Stimulated activated CD8-positive, alpha-beta memory T cell treated with anti-CD3 and anti-CD28 coated beads, Interleukin-15, amount 100 ng/mL, for 48 hours (primary cell): ENCODE data around the gene TMIGD1.

Experiments used
- DNase-seq, 2 donors: peaks; one replicate each; pipeline ENCODE4 v3.0.0-alpha.2; 2020; ENCODE audit warnings: low read depth in 2 of 2

TMIGD1 gene, protein sequence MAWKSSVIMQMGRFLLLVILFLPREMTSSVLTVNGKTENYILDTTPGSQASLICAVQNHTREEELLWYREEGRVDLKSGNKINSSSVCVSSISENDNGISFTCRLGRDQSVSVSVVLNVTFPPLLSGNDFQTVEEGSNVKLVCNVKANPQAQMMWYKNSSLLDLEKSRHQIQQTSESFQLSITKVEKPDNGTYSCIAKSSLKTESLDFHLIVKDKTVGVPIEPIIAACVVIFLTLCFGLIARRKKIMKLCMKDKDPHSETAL

DNA sequence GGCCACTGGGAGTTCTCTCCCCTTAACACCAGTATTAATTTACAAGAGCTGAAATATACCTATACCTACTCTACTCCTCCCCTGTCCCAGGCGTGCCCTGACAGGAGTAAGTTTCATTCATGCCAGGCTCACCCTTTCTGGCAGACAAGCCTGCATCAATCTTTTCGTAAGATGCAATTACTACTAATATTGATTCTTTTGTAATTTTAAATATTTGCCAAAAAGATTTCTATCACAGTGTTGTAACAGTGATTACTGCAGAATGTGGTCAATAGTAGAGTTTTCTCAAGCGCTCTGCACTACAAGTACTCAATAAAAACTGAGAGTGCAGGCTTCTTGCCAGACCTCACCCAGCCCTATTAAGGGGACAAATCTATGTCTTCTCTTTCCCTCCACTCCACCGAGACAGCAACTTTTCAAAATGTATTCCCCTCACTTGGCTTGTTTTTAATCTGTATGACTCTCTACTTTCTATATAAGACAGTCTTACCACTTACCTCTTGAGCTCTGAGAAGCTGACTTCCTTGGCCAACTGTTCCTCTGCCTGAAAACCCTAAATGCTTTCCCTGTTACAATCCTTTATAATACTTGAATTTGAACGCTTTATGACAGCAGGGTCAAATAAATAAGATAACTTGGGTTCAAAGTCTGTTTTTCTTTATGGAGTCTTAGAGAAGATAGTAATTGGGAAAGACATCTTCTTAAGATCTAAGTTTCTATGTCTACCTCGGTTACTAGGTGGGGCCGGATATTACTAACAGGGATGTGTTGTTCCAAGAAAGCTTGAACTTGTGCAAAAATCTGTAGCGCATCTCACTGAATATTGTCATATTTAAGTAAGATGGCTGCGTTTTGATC is at the start of gene TMIGD1:
TMIGD1 (minus strand) TSS at position 555 of the 858 bp plus-strand sequence. CDS start 1,924 bp downstream, outside the sequence.
- DNase-seq, result no peak

GRCh38 chr17:30382345-30382744 is 48.5 kb upstream of the TMIGD1 start:
- no peak for DNase-seq

- DNase-seq, result no peak
Observed at GRCh38 chr17:30381340-30381659, 47.4 kb upstream of the TMIGD1 start.

GRCh38 chr17:30380643-30381339 is 46.9 kb upstream of the TMIGD1 start:
- DNase-seq, result no peak

GRCh38 chr17:30379903-30380381 is 46.1 kb upstream of the TMIGD1 start:
- DNase-seq, result no peak

GRCh38 chr17:30379303-30379902 is 45.5 kb upstream of the TMIGD1 start:
- no peak for DNase-seq

GRCh38 chr17:30378825-30379302 is 45.0 kb upstream of the TMIGD1 start, which contains the start of gene CPD:
Gene CPD, plus strand, starts transcription at chr17:30378927. Its CDS starts 54 bp downstream, at chr17:30378981.
- peak; percentile 93 to 94 for DNase-seq

GRCh38 chr17:30378241-30378824 is 44.5 kb upstream of the TMIGD1 start:
- DNase-seq, result peak; percentile 42 to 48

- DNase-seq, result no peak
Observed at GRCh38 chr17:30377574-30378240, 43.9 kb upstream of the TMIGD1 start.

DNA sequence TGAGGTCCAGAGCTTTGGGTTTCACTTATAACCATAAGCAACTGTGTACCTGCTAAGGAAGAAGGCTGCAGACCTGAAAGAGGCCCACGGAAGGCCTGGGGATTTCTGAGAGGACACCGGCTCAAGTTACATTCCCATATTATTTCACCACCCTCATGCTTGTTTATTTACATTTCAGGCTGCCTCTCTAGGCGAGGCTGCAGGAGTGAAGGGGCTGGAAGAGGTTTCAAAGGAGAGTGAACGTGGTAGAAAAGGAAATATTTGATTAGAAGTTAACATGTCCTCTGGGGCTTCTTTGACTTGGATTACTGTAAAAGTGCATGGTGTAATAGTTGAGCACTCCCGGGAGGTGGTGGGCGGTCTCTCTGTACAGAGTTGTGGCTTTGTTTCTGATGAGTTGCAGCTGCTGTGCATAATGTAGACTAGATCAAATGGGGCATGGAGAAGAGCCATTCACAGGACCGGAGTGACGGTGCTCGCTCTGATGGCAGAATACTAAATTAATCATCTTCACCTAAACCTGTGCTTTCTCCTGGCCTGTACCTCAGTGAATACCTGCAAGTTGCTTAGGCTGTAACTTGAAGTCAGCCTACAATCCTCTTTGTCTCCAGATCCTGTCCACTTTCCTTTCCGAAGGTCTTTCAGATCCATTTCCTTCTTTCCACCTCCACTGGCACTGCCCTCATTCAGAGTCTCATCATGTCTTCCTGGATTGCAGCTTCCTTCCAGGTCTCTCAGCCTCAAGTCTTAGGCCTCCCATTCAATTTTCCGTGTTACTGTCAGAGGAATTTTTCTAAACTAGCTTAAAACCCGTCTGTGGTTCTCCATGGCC is 43.0 kb upstream of the TMIGD1 start:
- DNase-seq, result peak; percentile 36 to 55

- no peak for DNase-seq
Observed at GRCh38 chr17:30375661-30376060, 41.8 kb upstream of the TMIGD1 start.

DNA sequence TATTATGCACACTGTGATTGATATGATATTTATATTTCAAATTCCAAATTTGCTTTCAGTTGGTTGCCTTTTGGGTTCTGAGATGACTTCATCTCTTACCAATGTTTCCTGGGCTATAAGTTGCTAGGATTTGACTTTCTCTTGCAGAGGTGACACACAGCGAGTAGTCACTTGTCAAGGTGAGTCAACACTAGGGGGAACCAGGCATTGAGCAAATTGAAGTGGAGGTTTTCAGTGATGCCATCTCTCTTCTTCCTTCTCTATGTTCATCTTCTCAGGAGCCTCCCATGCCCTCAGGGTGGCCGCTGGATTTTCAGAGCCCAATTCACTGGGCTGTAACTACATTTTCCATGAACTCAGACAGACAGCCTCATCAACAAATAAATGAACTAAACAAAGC is 38.9 kb upstream of the TMIGD1 start:
- DNase-seq, result no peak

DNA sequence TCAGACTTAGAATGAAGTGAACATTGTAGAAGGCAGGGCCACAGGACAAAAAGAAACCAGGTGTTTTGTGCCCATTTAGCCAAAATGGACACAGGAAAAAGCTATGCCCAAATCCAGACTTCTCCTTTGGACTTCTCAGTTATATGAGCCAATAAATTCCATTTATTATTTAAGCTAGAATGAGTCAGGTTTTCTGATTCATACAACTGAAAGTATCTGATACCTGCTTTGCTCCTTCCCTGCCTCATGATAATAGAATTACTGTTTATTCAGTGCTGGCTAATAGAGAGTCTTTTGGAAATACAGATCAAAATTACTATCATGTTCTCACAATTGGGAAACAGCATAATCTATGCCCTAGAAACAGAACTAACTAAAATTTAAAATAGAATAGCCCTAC is 36.1 kb upstream of the TMIGD1 start:
- no peak for DNase-seq

DNA sequence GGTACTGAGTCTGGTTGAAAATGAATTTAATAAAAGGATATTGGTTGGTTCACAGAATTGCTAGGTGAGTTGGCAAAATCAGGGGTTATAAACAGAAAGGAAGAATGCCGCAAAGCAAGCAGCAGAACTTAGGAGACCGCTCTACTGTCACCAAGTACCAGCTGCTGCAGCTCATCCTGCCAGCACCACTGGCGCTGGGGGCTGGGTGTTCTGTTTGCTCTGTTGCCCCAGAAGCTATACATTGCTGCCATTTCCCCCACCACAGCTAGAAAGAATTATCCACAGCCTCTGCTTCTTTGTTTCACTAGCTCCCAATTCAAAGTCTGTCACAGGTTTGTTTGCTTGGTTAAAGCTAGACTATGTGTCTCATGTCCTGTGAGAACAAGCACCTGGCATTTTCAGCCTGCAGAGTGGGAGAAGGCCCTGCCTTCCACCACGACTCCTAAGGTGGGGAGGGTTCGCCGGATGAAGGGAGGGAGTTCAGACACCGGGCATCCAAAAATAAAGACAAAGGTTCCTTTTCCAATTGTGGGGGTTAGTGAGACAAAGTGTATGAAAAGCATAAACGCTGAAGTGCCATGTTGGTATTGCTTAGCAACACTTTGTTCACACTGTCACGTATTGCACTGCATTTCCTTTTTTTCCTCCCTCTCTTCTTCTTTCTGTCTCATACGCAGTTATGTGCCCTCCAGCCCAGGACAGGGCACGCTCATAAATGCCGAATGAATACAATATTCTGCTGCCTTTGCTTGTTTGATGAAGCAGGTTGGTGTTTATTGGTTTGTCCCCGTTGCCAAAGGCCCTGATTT is 35.3 kb upstream of the TMIGD1 start:
- DNase-seq, result no peak

DNA sequence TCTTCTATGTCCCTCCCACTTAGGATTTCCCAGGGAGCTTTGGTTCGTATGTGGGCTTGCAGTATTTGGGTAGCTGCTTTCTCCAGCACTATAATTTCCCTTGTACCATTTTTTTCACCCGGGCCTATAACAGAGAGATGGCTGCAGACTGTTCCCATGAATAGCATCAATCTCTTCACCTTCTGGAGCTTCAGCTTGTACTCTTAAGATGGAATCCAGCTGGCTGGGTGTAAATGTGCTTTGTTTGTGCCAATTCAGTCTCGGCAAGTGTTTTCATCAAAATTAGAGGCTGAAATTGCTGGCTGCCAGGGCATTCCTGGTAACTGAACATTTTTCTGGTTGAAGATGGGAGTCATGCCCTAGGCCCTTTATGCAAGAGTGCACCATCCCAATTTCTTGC is 32.7 kb upstream of the TMIGD1 start:
- DNase-seq, result no peak

GRCh38 chr17:30363715-30364202 is 29.9 kb upstream of the TMIGD1 start:
- DNase-seq, result peak; percentile 81 to 83

GRCh38 chr17:30361766-30362279 is 28.0 kb upstream of the TMIGD1 start:
- no peak for DNase-seq

DNA sequence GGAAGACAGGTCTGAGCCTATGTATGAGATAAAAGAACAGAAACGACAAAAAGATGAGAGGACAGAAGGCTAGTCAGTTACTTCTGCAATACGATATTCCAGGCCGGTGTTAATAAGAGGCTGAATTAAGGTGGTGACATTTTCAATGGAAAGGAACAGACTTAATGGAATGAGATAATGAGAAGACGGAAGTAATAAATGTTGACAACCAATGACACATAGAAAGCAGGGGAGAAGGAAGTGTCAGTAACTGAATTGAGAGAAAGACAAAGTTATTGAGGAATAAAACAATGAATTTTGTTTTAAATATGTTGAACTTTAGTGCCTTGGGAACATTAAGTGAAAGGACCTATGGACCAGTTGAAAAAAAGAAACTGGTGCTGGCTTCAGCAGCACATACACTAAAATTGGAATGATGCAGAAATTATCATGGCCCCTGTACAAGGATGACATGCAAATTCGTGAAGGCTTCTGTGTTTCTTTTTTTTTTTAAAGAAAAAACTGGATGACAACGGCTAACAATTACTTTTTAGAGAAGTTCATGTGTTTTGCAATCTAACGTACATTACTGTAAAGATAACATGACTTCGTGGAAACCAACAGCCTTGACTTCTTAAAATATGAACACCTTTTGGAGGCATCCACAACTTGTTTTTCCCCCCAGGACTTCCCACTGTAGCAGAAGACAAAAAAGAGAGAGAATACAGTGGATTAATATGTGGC is 26.4 kb upstream of the TMIGD1 start:
- DNase-seq, result no peak
